SK-N-SH treated with all-trans-retinoic acid at 6 μM for 48 hours (cell line): ENCODE data around the gene ZNF331.

ENCODE experiments used
- ATAC-seq: fragments of 200-7000 bp; cut with Tn5 transposase; 3 replicates; pipeline ENCODE4 v1.9.1; 2020; ENCODE audit warnings: mild to moderate bottlenecking, moderate library complexity
- ARNTL ChIP-seq: fragments of 450-650 bp; formaldehyde crosslinking; IDR thresholded peaks from 2 replicates; pipeline ENCODE4 v1.5.0; 2020; ENCODE audit warnings: low read depth, mild to moderate bottlenecking, moderate library complexity, borderline replicate concordance
- BACH2 ChIP-seq: fragments of 250-450 bp; sonication (Bioruptor Pico); IDR thresholded peaks from 2 replicates; pipeline ENCODE4 v1.9.0; 2021; ENCODE audit warnings: mild to moderate bottlenecking, borderline replicate concordance
- CREB5 ChIP-seq: fragments of 250-450 bp; sonication (Bioruptor Pico); IDR thresholded peaks from 2 replicates; pipeline ENCODE4 v1.5.1; 2020; ENCODE audit warnings: low read depth, mild to moderate bottlenecking, moderate library complexity
- CSDC2 ChIP-seq: fragments of 250-450 bp; sonication (Bioruptor Pico); IDR thresholded peaks from 2 replicates; pipeline ENCODE4 v1.5.0; 2020; ENCODE audit warnings: mild to moderate bottlenecking, moderate library complexity
- CSRNP3 ChIP-seq: fragments of 250-450 bp; sonication (Bioruptor Pico); IDR thresholded peaks from 2 replicates; pipeline ENCODE4 v1.5.1; 2021; ENCODE audit warnings: mild to moderate bottlenecking, moderate library complexity
- ESRRG ChIP-seq: fragments of 250-450 bp; sonication (Bioruptor Pico); IDR thresholded peaks from 2 replicates; pipeline ENCODE4 v1.6.1; 2021; ENCODE audit warnings: mild to moderate bottlenecking
- GLIS3 ChIP-seq: fragments of 250-450 bp; sonication (Bioruptor Pico); IDR thresholded peaks from 2 replicates; pipeline ENCODE4 v1.5.0; 2020; ENCODE audit warnings: mild to moderate bottlenecking, moderate library complexity
- ISL1 ChIP-seq: fragments of 250-450 bp; sonication (Bioruptor Pico); IDR thresholded peaks from 2 replicates; pipeline ENCODE4 v2.1.2; 2022; ENCODE audit warnings: mild to moderate bottlenecking, moderate library complexity
- OSR1 ChIP-seq: fragments of 250-450 bp; sonication (Bioruptor Pico); IDR thresholded peaks from 2 replicates; pipeline ENCODE4 v1.8.0; 2022; ENCODE audit warnings: moderate library complexity, mild to moderate bottlenecking, inconsistent platforms
- POU6F1 ChIP-seq: fragments of 250-450 bp; sonication (Bioruptor Pico); IDR thresholded peaks from 2 replicates; pipeline ENCODE4 v1.8.0; 2021; ENCODE audit warnings: low read depth, mild to moderate bottlenecking, moderate library complexity, borderline replicate concordance
- PPARA ChIP-seq: fragments of 250-450 bp; sonication (Bioruptor Pico); IDR thresholded peaks from 2 replicates; pipeline ENCODE4 v1.5.0; 2020; ENCODE audit warnings: mild to moderate bottlenecking, borderline replicate concordance
- RARB ChIP-seq: fragments of 250-450 bp; sonication (Bioruptor Pico); IDR thresholded peaks from 2 replicates; pipeline ENCODE4 v1.8.0; 2021; ENCODE audit warnings: mild to moderate bottlenecking, moderate library complexity
- SNAI2 ChIP-seq: fragments of 250-450 bp; sonication (Bioruptor Pico); IDR thresholded peaks from 2 replicates; pipeline ENCODE4 v1.5.0; 2020; ENCODE audit warnings: mild to moderate bottlenecking, moderate library complexity
- TCF4 ChIP-seq: fragments of 250-450 bp; sonication (Bioruptor Pico); IDR thresholded peaks from 2 replicates; pipeline ENCODE4 v1.8.0; 2021; ENCODE audit warnings: mild to moderate bottlenecking, moderate library complexity, borderline replicate concordance
- ZC3H10 ChIP-seq: fragments of 250-450 bp; sonication (Bioruptor Pico); IDR thresholded peaks from 2 replicates; pipeline ENCODE4 v1.5.1; 2021; ENCODE audit warnings: mild to moderate bottlenecking, moderate library complexity
- ZFP3 ChIP-seq: fragments of 250-450 bp; sonication (Bioruptor Pico); IDR thresholded peaks from 2 replicates; pipeline ENCODE4 v1.5.0; 2020; ENCODE audit warnings: mild to moderate bottlenecking, moderate library complexity
- ZFP30 ChIP-seq: fragments of 450-650 bp; formaldehyde crosslinking; IDR thresholded peaks from 2 replicates; pipeline ENCODE4 v1.5.0; 2022; ENCODE audit warnings: mild to moderate bottlenecking, moderate library complexity
- ZNF565 ChIP-seq: fragments of 450-650 bp; formaldehyde crosslinking; conservative IDR thresholded peaks from 2 replicates; pipeline ENCODE4 v1.5.0; 2020; ENCODE audit warnings: low read depth, mild to moderate bottlenecking, moderate library complexity
- ZNF70 ChIP-seq: fragments of 450-650 bp; formaldehyde crosslinking; IDR thresholded peaks from 2 replicates; pipeline ENCODE4 v1.5.0; 2020; ENCODE audit warnings: mild to moderate bottlenecking, moderate library complexity
- ZNF8 ChIP-seq: fragments of 450-650 bp; formaldehyde crosslinking; IDR thresholded peaks from 2 replicates; pipeline ENCODE4 v1.5.0; 2020; ENCODE audit warnings: mild to moderate bottlenecking, moderate library complexity
- TF ChIP-seq, protein P1 (sequence below): fragments of 250-450 bp; sonication (Bioruptor Pico); IDR thresholded peaks from 2 replicates; pipeline ENCODE4 v1.8.0; 2020; ENCODE audit warnings: mild to moderate bottlenecking, moderate library complexity, borderline replicate concordance
- TF ChIP-seq, protein P2 (sequence below): fragments of 250-450 bp; sonication (Bioruptor Pico); IDR thresholded peaks from 2 replicates; pipeline ENCODE4 v1.5.0; 2020; ENCODE audit warnings: mild to moderate bottlenecking, moderate library complexity

Gene ZNF331

DNA sequence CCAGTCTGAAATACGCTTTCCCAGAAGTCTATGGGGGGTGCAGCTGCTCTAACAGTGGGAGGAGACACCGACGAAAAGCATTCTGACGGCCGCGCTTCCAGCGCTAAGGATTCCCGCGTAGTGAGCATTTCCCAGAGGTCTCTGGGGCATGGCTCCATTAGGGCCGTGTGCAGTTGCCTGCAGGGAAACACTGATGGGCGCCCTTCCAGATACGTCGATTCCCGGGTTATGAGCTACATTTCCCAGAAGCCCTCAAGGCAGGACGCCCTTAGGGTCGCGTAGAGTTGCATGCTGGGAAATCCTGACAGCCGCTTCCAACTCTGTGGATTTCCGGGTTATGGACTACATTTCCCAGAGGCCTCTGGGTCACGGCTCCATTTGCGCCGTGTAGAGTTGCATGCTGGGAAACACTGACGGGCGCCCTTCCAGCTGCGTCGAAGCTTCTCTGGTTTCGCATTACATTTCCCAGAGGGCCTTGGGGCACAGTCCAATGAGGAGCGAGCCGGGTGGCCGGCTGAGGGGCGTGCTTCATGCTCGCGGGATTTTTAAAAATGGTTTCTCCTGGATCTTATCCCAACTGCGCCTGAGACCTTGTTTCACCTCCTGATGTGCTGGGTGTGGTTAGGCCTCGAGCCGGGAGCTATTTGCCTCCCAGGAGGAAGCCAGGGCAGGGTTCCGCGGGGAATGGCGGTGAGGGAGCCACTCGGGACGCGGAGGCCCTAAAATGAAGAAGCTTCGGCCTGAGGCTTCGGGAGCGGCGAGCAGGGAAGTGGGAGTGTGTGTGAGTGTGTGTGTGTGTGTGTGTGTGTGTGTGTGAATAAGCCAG is 17.2 kb upstream of the ZNF331 start (continued):
- TF ChIP-seq POU6F1 (CRISPR knock-in tag), result no peak
- no peak for TF ChIP-seq ESRRG (CRISPR knock-in tag)
- TF ChIP-seq, protein P1, sequence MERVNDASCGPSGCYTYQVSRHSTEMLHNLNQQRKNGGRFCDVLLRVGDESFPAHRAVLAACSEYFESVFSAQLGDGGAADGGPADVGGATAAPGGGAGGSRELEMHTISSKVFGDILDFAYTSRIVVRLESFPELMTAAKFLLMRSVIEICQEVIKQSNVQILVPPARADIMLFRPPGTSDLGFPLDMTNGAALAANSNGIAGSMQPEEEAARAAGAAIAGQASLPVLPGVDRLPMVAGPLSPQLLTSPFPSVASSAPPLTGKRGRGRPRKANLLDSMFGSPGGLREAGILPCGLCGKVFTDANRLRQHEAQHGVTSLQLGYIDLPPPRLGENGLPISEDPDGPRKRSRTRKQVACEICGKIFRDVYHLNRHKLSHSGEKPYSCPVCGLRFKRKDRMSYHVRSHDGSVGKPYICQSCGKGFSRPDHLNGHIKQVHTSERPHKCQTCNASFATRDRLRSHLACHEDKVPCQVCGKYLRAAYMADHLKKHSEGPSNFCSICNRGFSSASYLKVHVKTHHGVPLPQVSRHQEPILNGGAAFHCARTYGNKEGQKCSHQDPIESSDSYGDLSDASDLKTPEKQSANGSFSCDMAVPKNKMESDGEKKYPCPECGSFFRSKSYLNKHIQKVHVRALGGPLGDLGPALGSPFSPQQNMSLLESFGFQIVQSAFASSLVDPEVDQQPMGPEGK, result no peak
- TF ChIP-seq ZFP3, result peak; percentile 71; the same call in 1 of the 2 replicates
- no peak for TF ChIP-seq ZNF8 (CRISPR knock-in tag)
- no peak for TF ChIP-seq OSR1
- TF ChIP-seq ZC3H10 (CRISPR knock-in tag), result no peak
- TF ChIP-seq, all 23 proteins: peak for 4

GRCh38 chr19:53521373-53522202 is 16.4 kb upstream of the ZNF331 start:
- peak; percentile 11 for ATAC-seq
- TF ChIP-seq ZFP30 (CRISPR knock-in tag), result no peak
- TF ChIP-seq ZNF8 (CRISPR knock-in tag), result no peak
- TF ChIP-seq CREB5 (CRISPR knock-in tag), result no peak
- no peak for TF ChIP-seq CSDC2 (CRISPR knock-in tag)
- no peak for TF ChIP-seq TCF4 (CRISPR knock-in tag)
- TF ChIP-seq ZC3H10 (CRISPR knock-in tag), result no peak
- TF ChIP-seq RARB, result no peak
- TF ChIP-seq PPARA (CRISPR knock-in tag), result no peak

GRCh38 chr19:53525922-53526321 is 12.0 kb upstream of the ZNF331 start:
- no peak for ATAC-seq
- TF ChIP-seq ZNF8 (CRISPR knock-in tag) (no peak), TCF4 (CRISPR knock-in tag) (no peak), GLIS3 (no peak), CREB5 (CRISPR knock-in tag) (no peak), CSDC2 (CRISPR knock-in tag) (no peak), PPARA (CRISPR knock-in tag) (no peak), ZNF70 (CRISPR knock-in tag) (no peak), ISL1 (CRISPR knock-in tag) (no peak), CSRNP3 (no peak), SNAI2 (CRISPR knock-in tag) (no peak), BACH2 (no peak), ZC3H10 (CRISPR knock-in tag) (no peak), ZNF565 (CRISPR knock-in tag) (no peak), RARB (no peak), POU6F1 (CRISPR knock-in tag) (no peak), ARNTL (CRISPR knock-in tag) (no peak), OSR1 (no peak)
- TF ChIP-seq, protein P2, sequence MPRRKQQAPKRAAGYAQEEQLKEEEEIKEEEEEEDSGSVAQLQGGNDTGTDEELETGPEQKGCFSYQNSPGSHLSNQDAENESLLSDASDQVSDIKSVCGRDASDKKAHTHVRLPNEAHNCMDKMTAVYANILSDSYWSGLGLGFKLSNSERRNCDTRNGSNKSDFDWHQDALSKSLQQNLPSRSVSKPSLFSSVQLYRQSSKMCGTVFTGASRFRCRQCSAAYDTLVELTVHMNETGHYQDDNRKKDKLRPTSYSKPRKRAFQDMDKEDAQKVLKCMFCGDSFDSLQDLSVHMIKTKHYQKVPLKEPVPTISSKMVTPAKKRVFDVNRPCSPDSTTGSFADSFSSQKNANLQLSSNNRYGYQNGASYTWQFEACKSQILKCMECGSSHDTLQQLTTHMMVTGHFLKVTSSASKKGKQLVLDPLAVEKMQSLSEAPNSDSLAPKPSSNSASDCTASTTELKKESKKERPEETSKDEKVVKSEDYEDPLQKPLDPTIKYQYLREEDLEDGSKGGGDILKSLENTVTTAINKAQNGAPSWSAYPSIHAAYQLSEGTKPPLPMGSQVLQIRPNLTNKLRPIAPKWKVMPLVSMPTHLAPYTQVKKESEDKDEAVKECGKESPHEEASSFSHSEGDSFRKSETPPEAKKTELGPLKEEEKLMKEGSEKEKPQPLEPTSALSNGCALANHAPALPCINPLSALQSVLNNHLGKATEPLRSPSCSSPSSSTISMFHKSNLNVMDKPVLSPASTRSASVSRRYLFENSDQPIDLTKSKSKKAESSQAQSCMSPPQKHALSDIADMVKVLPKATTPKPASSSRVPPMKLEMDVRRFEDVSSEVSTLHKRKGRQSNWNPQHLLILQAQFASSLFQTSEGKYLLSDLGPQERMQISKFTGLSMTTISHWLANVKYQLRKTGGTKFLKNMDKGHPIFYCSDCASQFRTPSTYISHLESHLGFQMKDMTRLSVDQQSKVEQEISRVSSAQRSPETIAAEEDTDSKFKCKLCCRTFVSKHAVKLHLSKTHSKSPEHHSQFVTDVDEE (CRISPR knock-in tag), result no peak
